GM18873 (cell line): ENCODE results near the gene FAU.
A peak's percentile ranks its signal among the peaks of the same experiment; 100 is the strongest.
"Not testable (repeated sequence)": the region's sequence is repeated elsewhere in the genome, so short reads cannot be mapped to it uniquely, and the experiment has no call there.

ENCODE experiments used
- ATAC-seq: cut with Tn5 transposase; IDR thresholded peaks from one replicate; pipeline ENCODE4 v1.9.1; 2021; ENCODE audit warnings: mild to moderate bottlenecking, moderate library complexity, moderate number of reproducible peaks; ENCODE audit not compliant: unreplicated experiment, low FRiP score

FAU gene

DNA sequence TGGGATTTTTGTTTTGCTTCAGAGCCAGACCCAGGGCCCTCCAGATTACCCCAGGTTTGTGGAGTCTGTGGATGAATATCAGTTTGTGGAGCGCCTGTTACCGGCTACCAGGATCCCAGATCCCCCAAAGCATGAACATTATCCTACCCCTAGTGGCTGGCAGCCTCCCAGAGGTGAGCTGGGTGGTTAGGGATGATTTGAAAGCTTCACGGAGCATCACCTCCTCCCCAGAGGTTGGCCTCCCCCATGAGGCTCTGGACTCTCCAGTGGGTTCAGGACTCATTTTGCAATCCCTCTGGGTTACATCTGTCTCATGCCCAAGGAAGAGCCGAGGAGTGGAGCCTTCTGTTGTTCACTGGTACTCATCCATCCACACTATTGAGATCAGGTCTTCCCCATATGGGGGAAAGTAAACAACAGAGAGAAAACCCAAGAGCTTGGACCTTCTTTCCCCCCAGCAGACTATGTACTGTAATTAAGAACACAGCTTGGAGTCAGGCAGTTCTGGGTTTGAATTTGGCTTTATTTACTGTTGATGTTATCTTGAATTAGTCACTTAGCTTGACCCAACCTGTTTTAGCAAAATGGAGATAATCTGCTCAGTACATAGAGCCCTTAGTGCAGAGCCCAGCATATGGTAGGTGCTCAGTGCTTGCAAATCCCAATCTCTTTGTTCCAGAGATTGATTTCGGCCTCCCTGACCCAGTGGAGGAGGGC lies 2.7 kb upstream of the FAU start:
- no peak for ATAC-seq

DNA sequence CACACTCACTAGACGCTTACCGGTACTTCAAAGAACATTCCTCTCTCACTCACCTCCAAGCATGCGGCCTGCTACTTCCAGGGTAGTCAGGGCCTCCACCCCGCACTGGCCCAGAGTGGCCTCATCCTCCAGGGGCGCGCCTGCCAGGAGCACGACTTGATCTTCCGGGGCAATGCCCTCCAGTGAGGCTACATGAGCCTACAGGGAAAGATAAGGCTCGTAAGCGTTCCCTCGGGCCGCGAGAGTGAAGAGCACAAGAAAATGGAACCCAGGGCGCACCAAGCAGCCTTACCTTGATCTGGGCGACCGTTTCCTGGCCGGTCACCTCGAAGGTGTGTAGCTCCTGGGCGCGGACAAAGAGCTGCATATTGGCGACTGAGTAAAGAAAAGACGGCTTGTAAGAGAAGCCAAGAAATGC lies 478 bp downstream of the FAU start:
- no peak for ATAC-seq

DNA sequence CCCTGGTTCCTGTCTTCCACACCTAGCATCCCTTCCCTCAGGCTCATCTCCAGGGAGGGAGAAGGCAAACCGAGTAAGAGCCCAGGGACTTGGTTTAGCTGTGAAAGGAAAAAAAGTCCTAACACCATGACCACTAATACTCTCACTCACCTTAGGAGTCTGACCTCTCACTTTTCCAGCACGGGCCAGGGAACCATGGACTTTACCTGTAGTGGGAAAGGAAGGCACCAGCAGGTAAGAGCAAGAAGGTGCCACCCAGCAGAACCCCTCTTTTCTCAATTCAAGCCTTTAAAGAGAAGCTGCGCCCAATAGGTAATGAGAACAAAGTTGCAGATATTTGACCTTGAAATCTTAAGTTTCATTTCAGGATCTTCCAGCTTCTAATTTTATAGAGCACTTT lies 1.1 kb downstream of the FAU start:
- ATAC-seq, result no peak

DNA sequence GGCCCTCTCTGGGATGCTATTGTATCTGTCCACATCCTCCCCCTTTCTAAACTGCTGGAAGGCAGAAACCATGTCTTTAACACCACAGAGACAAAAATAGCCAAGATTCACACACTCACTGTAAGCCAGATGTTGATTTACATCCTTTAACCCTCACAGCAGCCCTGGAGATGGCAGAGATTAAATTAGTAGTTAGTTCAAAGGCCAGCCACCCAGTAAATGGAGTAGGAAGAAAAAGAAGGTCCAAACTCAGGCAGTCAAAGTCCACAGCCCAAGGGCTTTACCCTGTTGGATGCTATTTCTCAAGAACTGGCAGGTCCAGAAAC lies 2.3 kb downstream of the FAU start:
- ATAC-seq, result no peak

DNA sequence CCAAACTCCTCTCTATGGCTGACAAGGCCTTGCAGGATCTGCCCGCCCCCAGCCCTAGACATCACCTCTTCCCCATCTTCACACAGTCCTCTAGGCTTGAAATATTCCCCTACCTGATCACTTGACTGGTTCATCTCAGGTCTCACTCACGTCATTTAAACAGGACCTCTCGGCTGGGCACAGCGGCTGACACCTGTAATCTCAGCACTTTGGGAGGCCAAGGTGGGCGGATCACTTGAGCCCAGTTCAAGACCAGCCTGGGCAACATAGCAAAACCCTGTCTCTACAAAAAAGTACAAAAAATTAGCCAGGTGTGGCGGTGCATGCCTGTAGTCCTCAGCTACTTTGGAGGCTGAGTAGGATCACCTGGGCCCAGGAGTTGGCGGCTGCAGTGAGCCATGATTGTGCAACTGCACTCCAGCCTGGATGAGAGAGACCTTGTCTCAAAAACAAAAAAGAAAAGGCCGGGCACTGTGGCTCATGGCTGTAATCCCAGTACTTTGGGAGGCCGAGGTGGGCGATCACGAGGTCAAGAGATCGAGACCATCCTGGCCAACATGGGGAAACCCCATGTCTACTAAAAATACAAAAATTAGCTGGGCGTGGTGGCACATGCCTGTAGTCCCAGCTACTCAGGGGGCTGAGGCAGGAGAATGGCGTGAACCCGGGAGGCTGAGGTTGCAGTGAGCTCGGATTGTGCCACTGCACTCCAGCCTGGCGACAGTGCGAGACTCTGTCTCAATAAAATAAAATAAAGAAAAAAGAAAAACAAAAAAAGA lies 2.9 kb downstream of the FAU start:
- ATAC-seq, result not testable (repeated sequence)

DNA sequence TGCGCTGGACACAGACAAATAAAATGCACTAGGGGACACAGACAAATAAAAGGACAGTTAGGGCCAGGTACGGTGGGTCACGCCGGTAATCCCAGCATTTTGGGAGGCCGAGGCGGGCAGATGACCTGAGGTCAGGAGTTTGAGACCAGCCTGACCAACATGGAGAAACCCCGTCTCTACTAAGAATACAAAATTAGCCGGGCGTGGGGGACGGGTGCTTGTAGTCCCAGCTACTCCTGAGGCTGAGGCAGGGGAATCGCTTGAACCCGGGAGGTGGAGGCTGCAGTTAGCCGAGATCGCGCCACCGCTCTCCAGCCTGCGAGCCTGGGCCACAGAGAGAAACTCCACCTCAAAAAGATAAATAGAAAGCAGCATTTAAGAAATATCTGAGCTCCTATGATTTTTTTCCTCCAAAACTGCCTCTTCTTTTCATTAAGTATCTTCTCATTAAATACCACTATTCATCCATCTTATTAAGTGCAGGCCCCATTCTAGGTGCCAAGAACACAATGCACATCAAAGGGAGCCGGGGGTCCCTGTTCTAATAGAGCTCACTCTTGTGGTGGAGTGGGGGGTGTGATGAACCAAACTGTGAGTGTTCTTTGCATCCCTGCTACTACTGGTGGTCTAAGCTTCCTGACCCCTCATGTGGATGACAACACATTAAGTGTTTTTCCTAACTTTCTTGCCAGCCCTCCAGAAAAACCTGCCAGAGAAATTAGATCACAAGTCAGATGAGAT lies 3.7 kb downstream of the FAU start:
- no peak for ATAC-seq

DNA sequence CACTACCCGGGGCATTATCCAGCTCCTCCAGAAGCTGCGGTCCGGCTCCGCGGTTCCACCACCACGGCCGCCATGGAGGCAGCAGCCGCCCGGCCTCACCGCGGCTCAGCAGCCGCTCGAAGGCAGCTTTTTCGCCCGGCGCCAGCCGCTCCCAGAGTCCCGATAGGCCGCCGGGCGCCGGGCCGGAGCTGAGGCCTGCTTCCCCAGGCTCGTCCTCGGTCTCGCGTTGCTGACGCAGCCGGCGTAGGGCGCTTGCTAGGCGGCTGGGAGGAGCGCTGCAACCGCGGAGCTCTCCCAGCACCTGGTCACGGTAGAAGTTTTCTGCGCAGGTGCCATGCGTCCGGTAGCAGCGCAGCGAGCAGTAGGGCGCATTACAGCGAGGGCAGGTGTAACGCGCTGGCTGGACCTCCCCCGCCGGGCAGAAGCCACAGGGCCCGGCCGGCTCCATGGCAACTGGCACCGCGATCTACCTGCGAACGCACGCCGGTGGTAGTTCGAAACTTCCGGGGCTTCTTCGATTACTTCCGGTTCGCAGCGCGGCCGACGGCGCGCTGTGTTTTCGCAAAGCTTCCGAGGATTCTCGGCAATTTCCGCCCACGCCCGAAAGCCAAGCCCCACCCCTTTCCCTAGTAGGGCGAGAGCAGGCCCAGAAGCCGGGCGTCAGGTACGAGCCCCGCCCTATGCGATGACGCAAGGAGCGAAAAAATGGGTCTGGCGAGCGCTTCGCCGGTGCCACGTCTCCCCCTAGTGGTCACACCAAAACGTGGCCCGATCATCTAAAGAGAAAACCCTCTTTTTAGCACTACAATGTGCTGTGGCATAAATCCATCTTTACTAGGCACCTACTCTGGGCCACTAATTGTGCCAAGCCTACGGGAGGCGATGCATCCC lies 4.5 kb downstream of the FAU start, which contains the start of gene ZNHIT2:
TSS of gene ZNHIT2 (minus strand) at position 496 of the 891 bp plus-strand sequence. CDS start at position 448, 48 bp downstream.
- ATAC-seq, result peak; percentile 46

DNA sequence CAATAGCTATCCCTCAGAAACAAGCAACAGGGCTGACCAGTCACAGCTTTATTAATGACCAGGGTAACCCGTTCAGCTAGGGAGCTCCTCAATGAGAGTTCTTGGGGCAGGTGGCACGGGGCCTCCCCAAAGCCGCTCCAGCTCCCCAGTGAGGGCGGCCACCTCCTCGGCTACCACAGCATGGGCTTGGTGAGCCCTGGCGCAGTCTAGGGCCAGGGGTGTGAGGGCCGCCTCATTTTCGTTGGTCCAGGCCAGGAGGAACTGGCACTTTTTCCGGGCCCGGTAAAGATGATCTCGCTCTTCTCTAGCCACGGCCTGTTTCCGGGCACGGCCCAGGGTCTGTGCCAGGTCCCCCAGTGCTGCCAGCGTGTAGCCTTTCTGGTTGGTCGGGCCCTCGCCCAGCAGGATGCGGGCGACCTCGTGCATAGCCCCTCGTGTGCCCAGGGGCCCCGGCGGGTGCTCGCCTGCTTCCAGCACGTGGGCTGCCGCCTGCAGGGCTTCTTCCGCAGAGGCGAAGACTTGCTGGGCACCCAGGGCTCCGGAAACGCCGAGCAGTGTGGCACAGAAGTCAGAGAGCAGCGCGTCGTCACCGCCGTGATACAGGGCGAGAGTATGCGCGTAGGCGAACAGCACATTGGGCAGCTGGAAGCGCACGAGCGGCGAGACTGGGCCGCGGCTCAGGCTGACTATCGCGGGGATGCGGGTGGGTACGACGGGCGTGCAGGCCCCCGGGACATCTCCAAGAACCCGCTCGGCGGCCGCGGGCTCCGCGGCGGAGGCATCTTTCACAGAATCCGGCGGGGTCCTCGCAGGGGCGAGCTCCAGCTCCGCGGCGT lies 5.3 kb downstream of the FAU start:
- no peak for ATAC-seq

DNA sequence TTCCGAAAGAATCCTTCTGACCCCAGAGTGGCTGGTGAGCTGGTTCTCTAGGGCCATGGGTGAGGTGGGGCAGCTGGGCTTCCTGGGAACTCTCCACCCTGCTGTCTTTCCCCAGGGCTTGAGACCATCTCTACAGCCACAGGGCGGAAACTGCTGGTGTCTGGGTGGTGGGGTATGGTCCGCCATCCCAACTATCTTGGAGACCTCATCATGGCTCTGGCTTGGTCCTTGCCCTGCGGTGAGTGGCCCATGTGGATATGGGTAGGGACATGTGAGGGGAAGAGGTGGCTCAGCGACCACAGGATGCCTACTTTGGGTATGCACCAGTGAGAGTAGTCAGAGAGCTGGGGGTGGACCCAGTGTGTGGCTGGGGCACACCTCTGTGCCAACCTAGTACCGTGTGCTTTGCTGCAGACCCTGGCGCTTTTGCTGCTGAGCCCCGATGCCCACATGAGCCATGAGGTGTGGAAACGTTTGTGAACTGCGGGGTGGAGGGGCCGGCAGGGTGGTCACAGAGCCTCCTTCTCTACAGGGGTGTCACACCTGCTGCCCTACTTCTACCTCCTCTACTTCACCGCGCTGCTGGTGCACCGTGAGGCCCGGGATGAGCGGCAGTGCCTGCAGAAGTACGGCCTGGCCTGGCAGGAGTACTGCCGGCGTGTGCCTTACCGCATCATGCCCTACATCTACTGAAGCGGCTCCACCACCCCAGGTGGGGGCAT lies 6.4 kb downstream of the FAU start:
- ATAC-seq, result no peak

DNA sequence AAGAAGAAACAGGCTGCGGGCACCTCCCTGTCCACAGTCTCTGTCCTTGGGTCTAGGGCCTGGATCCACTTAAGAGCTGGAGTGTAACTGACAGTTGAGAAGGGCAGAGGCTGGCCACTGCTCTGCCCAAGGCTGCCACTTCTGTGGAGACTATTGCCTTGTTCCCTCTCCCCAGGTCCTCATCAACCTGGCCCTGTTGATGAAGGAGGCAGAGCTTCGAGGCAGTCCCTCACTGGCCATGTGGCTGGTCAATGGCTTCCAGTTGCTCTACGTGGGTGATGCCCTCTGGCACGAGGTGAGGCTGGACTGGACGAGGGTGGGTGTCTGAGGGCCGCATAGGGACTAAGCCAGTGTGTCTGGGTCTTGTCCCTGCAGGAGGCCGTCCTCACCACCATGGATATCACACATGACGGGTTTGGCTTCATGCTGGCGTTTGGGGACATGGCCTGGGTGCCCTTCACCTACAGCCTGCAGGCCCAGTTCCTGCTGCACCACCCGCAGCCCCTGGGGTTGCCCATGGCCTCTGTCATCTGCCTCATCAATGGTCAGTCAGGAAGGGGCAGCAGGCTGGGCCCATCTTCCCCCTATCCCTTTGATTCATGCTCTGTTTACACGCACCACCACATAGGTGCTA lies 7.3 kb downstream of the FAU start:
- ATAC-seq, result no peak

DNA sequence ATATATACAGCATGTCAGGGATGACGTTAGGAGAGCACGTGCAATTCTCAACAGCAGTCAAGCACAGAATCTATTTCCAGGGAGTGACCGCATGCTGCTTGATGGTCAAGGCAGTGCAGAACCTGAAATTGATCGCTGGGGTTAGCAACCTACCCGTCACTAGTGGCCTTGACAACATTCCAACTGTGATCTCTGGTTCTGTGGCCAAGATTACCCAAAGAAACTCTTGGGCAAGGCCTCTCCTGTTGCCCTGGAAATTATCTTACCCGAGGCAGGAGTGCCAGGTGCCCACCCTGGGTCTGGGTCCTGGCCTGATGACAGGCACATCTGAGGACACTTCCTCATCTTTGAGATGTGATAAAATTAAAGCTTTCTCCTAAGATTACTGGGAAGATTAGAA lies 8.1 kb downstream of the FAU start:
- no peak for ATAC-seq

DNA sequence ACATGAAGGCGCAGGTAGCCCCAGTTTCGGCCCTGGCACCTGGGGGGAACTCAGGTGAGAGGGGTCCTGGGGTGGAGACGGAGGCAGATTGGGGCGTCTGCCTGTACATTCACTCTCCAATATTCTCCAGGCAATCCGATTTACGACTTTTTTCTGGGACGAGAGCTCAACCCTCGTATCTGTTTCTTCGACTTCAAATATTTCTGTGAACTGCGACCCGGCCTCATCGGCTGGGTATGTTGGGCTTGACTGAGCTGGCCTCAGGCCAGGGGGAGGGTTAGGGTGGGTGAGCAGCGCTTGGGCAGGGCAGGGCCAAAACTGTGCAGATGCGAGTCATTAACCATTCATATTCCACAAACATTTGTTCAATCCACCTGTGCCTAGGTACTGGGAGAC lies 8.6 kb downstream of the FAU start:
- ATAC-seq, result no peak

DNA sequence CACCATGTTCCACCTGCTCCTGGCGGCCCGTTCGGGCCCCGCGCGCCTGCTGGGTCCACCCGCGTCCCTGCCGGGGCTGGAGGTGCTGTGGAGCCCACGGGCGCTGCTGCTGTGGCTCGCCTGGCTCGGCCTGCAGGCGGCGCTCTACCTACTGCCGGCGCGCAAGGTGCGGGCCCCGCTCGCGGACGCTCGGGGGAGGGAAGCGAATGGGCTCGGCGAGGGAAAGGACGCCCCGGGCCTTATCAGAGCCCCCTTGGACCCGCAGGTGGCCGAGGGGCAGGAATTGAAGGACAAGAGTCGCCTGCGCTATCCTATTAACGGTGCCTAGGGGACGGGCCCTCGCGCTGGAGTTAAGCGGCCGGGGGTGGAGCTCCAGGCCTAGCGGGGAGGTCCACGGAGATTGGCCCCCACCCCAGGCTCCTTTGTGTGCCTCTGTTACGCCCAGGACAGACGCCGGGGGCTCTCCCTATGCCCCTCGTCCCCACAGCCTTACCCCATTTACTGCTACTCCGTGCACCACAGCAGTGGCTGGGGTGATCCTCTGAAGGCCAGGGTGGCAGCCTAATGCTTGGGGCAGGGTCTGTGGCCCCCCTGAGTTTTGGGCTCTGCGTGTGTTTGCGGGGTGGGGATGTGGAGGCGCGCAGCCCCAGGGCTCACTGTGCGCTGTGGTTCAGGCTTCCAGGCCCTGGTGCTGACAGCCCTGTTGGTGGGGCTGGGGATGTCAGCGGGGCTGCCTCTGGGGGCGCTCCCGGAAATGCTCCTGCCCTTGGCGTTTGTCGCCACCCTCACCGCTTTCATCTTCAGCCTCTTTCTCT lies 9.2 kb downstream of the FAU start:
- no peak for ATAC-seq

DNA sequence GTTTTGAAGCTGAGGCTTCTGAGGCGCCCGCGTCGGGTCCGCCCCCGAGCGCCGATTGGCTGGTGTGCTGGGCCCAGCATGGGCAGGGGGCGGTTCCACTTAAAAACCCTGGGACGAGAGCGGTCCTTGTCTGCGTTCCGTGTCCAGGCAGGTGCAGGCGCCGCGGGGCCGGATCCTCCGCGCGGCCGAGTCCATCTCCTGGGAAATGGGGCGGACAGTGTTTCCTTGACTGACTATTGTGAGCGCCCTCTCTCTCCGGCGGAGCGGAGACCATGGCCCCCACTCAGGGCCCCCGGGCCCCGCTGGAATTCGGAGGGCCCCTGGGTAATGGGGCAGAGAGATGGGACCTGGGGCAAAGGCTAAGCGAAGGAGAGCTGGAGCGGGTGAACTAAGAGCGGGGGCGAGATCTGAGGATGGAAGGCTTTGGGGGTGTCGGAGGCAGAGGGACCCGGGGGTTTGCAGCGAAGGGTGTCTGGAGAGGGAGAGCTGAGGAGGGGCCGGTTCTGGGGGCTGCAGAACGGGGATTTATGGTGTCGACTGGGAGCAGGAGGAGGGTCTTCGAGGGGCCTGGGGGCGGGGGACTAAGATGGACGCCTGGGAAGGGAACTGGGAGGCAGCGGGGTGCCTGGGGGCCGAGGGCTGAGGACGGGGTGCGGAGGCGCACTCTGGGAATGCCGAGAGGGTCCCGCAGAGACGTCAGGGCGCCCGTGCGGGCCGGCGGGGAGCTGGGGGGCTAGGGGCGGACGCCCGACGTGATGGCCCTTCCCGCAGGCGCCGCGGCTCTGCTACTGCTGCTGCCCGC lies 10.0 kb downstream of the FAU start, which contains the start of gene TM7SF2:
TSS of gene TM7SF2 (plus strand) at position 129 of the 802 bp plus-strand sequence. CDS start at position 273, 144 bp downstream.
- ATAC-seq, result peak; percentile 35

DNA sequence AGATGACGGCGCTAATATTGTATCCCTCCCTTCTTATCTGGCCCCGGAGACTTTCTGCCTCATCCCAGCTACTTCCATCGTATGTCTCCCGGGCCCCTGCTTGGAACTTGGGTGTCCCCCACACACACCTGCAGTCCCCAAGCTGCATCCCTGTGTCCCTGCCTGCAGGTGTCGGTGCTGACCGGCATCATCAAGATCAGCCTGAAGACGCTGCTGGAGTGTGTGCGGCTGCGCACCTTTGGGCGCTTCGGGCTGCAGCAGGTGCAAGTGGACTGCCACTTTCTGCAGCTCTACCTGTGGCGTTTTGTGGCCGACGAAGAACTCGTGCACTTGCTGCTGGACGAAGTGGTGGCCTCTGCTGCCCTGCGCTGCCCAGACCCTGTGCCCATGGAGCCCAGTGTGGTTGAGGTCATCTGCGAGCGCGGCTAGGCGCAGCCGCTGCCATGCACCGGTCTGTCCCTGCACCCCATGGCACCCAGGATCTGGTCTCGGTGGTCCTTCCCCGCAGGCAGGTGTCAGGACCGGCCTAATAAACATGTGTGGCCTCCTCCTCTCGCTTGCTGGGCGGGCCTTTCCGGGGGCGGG lies 10.7 kb downstream of the FAU start:
- no peak for ATAC-seq

DNA sequence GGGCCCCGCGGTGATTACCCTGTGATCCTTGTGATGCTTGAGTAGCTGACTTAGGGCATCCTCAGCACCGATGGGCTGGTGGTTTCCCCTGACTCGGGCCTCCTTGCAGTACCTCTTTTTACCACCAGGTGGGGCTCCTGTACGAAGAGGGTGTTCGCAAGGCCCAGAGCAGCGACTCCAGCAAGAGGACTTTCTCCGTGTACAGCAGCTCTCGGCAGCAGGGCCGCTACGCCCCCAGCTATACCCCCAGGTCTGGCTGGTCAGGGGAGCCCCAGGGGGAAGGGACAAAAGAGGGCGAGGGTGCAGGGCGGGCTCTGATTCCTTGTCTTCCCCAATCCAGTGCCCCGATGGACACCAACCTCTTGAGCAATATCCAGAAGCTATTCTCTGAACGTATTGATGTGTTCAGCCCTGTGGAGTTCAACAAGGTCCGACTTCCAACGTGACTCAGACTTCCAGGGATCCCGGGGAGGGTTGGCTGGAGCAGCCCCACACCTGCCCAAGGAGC lies 11.5 kb downstream of the FAU start:
- ATAC-seq, result no peak
